DMS153 (cell line): ENCODE measurements around the gene GPX5.

Source experiments
- DNase-seq: peaks from one replicate; lab custom pipeline; 2025; lab: John Stamatoyannopoulos, UW

Gene GPX5

DNA sequence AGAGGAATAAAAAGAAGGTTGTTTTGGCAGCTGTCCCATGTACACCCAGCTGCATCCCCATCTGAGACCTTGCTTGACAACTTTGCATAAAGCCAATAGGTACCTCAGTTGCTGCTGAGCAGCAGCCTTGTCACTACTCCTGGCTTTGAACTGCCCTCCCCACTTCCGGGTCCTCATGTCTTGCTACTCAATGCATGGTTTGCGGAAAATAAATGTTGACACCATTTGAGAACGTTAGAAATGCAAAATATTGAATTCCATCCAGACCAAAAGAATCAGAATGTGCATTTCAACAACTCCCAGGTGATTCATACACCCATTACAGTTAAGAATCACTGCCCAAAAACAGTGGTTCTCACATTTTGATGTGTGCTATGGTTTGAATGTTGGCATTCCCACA is 32.9 kb downstream of the GPX5 start:
- peak; percentile 91 for DNase-seq

DNA sequence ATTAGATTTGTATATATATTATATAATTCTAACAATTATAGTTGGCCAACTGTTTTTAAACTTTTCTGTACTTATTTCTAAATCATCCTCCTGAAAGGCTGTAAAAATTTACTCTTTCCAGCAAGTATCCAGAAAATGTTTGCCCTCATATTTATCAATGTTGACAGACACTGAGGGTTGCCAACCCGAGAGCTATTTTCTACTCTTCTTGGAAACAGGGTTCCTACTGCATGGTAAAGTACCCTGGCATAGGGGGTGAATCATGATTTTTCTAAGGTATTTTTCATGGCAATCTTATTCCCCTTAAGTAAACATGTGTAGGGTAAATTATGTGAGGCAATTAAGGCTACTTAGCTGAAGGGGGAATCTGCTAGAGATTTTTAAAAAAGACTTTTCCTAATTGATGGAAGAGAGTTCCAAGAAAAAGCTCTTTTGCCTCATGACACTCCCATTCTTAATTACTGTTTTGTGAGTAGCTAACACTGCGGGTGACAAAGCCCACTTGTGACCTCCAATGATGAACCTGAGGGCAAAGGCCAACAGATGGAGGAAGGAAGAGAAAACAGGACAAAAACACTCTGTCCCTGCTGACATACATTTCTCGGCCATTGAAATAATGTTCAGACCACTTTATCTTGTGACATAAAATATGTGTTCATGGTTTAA is 37.9 kb downstream of the GPX5 start:
- DNase-seq, result no peak

DNA sequence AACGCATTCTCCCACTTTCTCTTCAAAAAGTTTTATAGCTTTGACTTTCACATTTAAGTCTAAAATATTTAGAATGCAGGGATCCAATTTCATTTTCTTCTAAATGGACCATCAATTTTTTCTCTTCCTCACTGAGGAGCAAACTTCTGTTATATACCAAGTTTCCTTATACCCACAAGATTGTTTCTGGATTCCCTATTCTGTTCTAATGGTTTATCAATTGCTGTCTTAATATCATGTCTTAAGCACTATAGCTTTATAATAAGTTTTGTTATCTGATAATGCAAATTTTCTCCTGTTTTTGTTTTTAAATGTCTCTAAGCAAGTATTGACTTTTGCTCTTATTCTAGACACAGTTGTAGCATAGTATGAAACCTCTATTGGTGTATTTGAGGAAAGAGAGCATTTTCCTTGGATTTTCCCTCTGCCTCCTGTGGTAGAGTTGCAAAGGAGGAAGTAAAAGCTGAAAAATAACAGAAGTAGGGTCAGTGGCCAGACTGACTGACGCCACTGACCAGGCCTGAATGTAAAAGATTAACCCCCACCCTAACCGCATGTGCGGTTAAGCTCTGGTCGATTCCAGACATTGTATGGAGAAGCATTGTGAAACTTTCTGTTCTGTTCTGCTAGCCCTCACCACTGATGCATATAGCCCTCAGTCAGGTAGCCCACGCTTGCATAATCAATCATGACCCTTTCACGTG is 40.3 kb downstream of the GPX5 start:
- no peak for DNase-seq

DNA sequence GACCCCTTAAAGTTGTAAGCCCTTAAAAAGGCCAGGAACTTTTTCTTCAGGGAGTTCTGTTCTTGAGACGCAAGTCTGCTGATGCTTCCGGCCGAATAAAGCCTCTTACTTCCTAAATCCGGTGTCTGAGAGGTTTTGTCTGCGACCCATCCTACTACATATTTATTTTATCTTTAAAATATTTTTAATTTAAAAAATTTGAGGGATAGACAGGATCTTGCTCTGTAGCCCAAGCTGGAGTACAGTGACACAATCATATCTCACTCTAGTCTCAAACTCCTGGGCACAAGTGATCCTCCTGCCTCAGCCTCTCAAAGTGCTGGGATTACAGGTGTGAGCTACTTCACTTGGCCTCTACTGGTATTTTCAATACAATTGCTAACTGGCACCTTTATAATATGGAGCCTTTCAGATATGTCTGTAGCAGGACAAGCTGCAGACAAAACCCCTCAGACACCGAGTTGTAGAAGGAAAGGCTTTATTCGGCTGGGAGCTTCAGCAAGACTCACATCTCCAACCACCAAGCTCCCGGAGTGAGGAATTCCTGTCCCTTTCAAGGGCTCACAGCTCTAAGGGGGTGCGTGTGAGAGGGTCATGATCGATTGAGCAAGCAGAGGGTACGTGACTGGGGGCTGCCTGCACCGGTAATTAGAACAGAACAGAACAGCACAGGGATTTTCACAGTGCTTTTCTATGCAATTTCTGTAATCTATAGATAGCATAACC is 41.0 kb downstream of the GPX5 start:
- no peak for DNase-seq

DNA sequence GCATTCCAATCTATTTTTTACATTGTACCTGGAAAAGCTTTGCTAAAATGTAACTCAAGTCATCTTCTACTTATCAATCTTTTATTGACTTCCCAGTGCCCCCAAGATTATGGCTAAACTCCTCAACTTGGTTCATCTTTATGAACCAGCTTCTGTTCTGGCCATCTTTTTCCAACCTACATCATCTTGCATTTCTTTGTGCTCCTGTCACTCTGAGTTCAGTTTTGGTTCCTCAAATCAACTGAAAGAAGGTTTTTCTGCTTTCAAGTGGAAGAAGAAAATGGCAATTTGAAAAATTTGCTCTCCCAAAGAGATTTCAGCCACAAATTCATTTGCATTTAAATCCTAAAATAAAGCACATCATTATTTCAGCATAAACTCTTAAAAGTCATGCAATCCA is 41.8 kb downstream of the GPX5 start:
- no peak for DNase-seq

DNA sequence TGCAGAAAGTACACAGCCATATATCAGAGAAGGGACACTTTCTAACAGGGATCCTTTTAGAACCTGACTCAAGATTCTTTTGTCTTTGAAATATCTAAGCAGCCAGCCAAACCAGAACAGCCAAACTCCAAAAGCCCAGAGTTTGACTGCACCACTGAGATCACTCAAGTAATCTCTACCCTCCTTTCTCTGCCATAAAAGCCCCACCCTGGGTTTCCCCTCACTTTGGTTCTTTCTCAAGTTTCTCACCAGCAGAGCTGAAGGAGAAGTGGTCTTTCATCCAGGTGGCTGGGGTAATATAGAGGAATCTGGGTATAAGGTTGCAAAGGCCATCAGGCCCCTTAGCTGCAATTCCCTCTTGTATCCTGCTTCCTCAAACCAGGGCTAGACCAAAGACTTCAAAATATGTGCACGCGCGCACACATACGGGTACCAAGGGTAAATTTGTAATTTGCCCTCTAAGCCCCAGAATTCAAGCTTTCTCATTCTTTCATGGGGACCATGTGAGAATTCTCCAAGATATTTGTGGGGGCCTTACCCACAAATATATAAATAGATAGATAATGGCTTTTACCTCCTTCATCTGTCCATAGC is 42.9 kb downstream of the GPX5 start:
- no peak for DNase-seq

DNA sequence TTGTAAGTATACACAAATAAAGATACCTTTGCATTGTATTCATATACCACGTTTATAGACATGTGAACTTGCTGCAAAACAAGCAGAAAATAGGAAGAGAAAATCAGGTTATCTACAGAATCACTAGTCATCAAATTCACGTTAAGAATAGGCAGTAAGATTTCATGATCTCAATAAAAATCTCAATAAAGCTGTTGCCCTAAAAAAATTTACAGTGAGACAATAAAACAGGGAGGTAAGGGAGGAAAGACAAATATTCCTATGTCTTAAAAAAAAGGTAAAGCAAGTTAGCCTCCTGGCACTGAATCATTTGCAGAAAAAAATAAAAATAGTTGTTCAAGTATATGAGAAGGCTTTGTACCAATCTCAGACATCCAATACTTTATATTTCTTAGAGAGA is 44.1 kb downstream of the GPX5 start:
- DNase-seq, result no peak

DNA sequence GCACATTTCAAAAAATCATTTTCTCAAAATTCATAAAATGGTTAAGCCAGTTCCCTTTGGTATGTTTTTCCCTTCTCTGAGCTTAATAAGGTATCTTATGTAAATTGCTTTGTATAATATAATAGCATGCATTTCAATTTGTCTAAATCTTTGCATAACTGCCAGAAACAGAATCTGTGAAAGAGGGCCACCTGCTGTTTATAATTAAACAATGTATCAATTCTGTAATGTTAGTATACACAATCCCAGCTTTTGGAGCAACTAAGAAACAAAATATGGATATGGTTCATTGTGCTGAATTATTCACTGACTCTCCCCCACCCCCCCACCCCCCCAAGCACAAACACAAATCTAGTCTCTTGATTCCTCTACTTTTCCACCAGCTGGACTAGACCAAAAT is 54.8 kb downstream of the GPX5 start:
- DNase-seq, result no peak

DNA sequence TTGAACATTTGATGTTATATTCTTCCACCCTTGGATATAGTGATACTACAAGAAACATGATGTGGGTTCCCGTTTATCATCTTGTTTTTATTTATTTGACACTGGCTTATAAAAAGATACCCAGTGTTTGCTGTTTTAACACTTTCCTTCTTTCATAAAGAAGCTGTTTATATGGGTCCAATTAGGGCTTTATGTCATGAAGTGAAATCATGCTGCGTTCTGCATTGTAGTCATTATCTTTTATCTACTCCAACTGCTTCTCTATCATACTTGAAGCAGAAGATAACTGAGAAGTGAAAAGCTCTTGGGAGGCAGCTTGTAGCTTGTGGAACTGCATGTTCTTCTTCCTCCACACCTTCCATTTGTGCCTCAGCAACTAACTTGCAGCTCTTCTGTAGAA is 57.8 kb downstream of the GPX5 start:
- no peak for DNase-seq
